GM12891 (cell line): Measurements from ENCODE around the gene TDRD15.

Experiments used
- POLR2A ChIP-seq: IDR thresholded peaks from 2 replicates; pipeline ENCODE4 v1.6.1; 2011; ENCODE audit warnings: low read depth, low read length, control low read depth
- POLR2AphosphoS5 ChIP-seq: IDR thresholded peaks from 2 replicates; pipeline ENCODE4 v1.6.1; 2011; ENCODE audit warnings: low read depth, low read length, control low read depth
- POU2F2 ChIP-seq: IDR thresholded peaks from 2 replicates; pipeline ENCODE4 v1.6.1; 2011; ENCODE audit warnings: low read depth, mild to moderate bottlenecking, control low read depth, low read length, moderate library complexity
- SPI1 ChIP-seq: IDR thresholded peaks from 2 replicates; pipeline ENCODE4 v1.6.1; 2011; ENCODE audit warnings: low read depth, low read length, control low read depth
- TAF1 ChIP-seq: IDR thresholded peaks from 2 replicates; pipeline ENCODE4 v1.6.1; 2011; ENCODE audit warnings: low read depth, low read length, control low read depth

DNA sequence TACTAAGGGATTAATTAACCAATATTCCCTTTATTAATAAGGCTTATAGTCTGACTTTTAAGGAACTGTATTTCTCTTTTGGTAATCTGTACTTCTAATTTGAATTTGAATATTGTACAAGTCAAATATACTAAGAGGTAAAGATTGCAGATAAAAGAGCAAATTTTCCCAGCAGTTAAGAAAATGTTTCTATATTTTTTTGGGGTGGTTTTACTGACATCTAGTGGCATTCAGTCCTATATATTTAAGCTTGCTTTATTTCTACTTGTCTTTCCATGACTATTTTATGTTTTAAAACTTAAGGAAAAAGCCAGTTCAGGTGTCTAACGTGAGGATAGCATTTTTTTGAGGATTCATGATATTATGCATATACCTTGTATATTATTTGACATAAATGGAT is 41.6 kb downstream of the TDRD15 start:
- TF ChIP-seq POLR2AphosphoS5 (no peak), POLR2A (no peak), TAF1 (no peak), SPI1 (no peak), POU2F2 (no peak)
